Thoracic aorta (tissue), 2 donors: ENCODE data around the gene CRYGS. TPM values are rescaled to one million over a fixed set of nuclear protein-coding genes. Genes with fewer than 3 reads are reported as not detected.

ENCODE experiments used
- ATAC-seq: fragments of 150-250 bp; one replicate; pipeline ENCODE4 v1.8.0; 2017; ENCODE audit warnings: low read depth; ENCODE audit not compliant: insufficient number of reproducible peaks, low FRiP score
- DNase-seq: peaks from one replicate; pipeline ENCODE4 v3.0.0-alpha.2; 2020; ENCODE audit warnings: low spot score
- H3K27ac ChIP-seq, 2 donors: fragments of 200-600 bp; sonication (generic); 1 replicate in 1 of 2; 2 replicates in 1 of 2; pipeline ENCODE4 v1.5.1; 2016; ENCODE audit warnings: mild to moderate bottlenecking in 2 of 2, moderate library complexity in 2 of 2
- H3K27me3 ChIP-seq: fragments of 200-600 bp; sonication (generic); replicated peaks from 2 replicates; pipeline ENCODE4 v1.6.0; 2016; ENCODE audit warnings: mild to moderate bottlenecking; ENCODE audit not compliant: insufficient read depth
- H3K36me3 ChIP-seq: fragments of 200-600 bp; sonication (generic); one replicate; pipeline ENCODE4 v1.5.1; 2016
- H3K4me1 ChIP-seq, 2 donors: fragments of 200-600 bp; sonication (generic); 1 replicate in 1 of 2; 2 replicates in 1 of 2; pipeline versions ENCODE4 v1.5.1 to v1.6.0; 2016; ENCODE audit warnings: low read depth in 2 of 2, mild to moderate bottlenecking in 1 of 2; ENCODE audit not compliant: control insufficient read depth in 1 of 2
- H3K4me3 ChIP-seq: fragments of 200-600 bp; sonication (generic); 2 replicates; pipeline ENCODE4 v1.5.1; 2016; ENCODE audit warnings: mild to moderate bottlenecking
- H3K9me3 ChIP-seq: fragments of 200-600 bp; sonication (generic); 2 replicates; pipeline ENCODE4 v1.5.1; 2016
- CTCF ChIP-seq: fragments of 200-600 bp; sonication (generic); IDR thresholded peaks from one replicate; pipeline ENCODE4 v1.5.1; 2019; ENCODE audit warnings: antibody characterized with exemption
- total RNA-seq, 2 donors: library from RNA; depleted of rRNA; stranded (reverse); fragments of >200 nt; gene quantifications; one replicate each; pipeline versions ENCODE4 v1.1.0 to v1.2.3, GENCODE V29; 2016

CRYGS gene
- total RNA-seq, 2 donors from 2014 or later = 3.7 to 4.4 TPM

GRCh38 chr3:186517218-186517617, 27.0 kb downstream of the CRYGS start:
- H3K27ac ChIP-seq = no peak overlapping the region
- ATAC-seq (no peak), DNase-seq (no peak)
- TF ChIP-seq CTCF = no peak
- no peak overlapping the region for H3K4me3 ChIP-seq
- no peaks in the 10 kb centered on the region for H3K4me1 ChIP-seq
- H3K27me3 ChIP-seq = no peaks in the 10 kb centered on the region
- H3K36me3 ChIP-seq = no peaks in the 10 kb centered on the region
- no peaks in the 10 kb centered on the region for H3K9me3 ChIP-seq

- Histone ChIP-seq H3K36me3 (no peaks in the 10 kb centered on the region), H3K4me1 (no peaks in the 10 kb centered on the region), H3K4me3 (no peak overlapping the region), H3K9me3 (no peaks in the 10 kb centered on the region), H3K27ac (no peak overlapping the region), H3K27me3 (no peaks in the 10 kb centered on the region)
- TF ChIP-seq CTCF = no peak
- ATAC-seq (no peak), DNase-seq (no peak)
Observed at GRCh38 chr3:186516646-186517045, 27.5 kb downstream of the CRYGS start.

- H3K27ac ChIP-seq = no peak overlapping the region
- no peak for ATAC-seq
Observed at GRCh38 chr3:186515125-186515524, 29.1 kb downstream of the CRYGS start.

GRCh38 chr3:186514296-186515002, 29.7 kb downstream of the CRYGS start:
- Histone ChIP-seq H3K27ac (no peak overlapping the region), H3K4me3 (no peak overlapping the region), H3K4me1 (no peaks in the 10 kb centered on the region), H3K9me3 (no peaks in the 10 kb centered on the region), H3K36me3 (no peaks in the 10 kb centered on the region), H3K27me3 (no peaks in the 10 kb centered on the region)
- no peak for ATAC-seq
- peak; percentile 29 for TF ChIP-seq CTCF
- no peak for DNase-seq

More at GRCh38 chr3:186515125-186515524, 29.1 kb downstream of the CRYGS start:
- no peak for TF ChIP-seq CTCF
- no peaks in the 10 kb centered on the region for H3K9me3 ChIP-seq
- H3K4me3 ChIP-seq = no peak overlapping the region
- H3K36me3 ChIP-seq = no peaks in the 10 kb centered on the region
- no peaks in the 10 kb centered on the region for H3K27me3 ChIP-seq
- DNase-seq = no peak
- H3K4me1 ChIP-seq = no peaks in the 10 kb centered on the region

- DNase-seq (no peak), ATAC-seq (no peak)
- Histone ChIP-seq H3K27ac (no peak overlapping the region), H3K4me1 (no peaks in the 10 kb centered on the region), H3K27me3 (no peaks in the 10 kb centered on the region), H3K9me3 (no peaks in the 10 kb centered on the region), H3K36me3 (no peaks in the 10 kb centered on the region), H3K4me3 (no peak overlapping the region)
- no peak for TF ChIP-seq CTCF
Observed at GRCh38 chr3:186513386-186513785, 30.8 kb downstream of the CRYGS start.
